Mesendoderm (in vitro differentiated cells): ENCODE measurements around the gene DMD.
A peak's percentile ranks its signal among the peaks of the same experiment; 100 is the strongest.

Experiments used
- DNase-seq: peaks from one replicate; pipeline ENCODE4 v3.0.0; 2013
- H2AK5ac ChIP-seq: 2 replicates; pipeline ENCODE4 v1.6.1; 2013; ENCODE audit warnings: low read length, inconsistent platforms
- H2BK120ac ChIP-seq: 2 replicates; pipeline ENCODE4 v1.6.1; 2013; ENCODE audit warnings: low read depth, mild to moderate bottlenecking, low read length, moderate library complexity, mixed read lengths
- H2BK15ac ChIP-seq: replicated peaks from 2 replicates; pipeline ENCODE4 v1.6.1; 2013; ENCODE audit warnings: low read depth, mild to moderate bottlenecking, moderate library complexity
- H2BK5ac ChIP-seq: 2 replicates; pipeline ENCODE4 v1.6.1; 2013; ENCODE audit warnings: low read length, inconsistent platforms
- H3K18ac ChIP-seq: 2 replicates; pipeline ENCODE4 v1.6.1; 2013; ENCODE audit warnings: mild to moderate bottlenecking, low read length, mixed read lengths
- H3K23ac ChIP-seq: one replicate; pipeline ENCODE4 v1.6.1; 2013; ENCODE audit warnings: low read length
- H3K27ac ChIP-seq: 2 replicates; pipeline ENCODE4 v1.5.1; 2013; ENCODE audit warnings: low read depth, mild to moderate bottlenecking, inconsistent platforms, low read length, moderate library complexity
- H3K27me3 ChIP-seq: 2 replicates; pipeline ENCODE4 v1.6.1; 2013; ENCODE audit warnings: low read length, control low read depth, mild to moderate bottlenecking, inconsistent platforms; ENCODE audit not compliant: insufficient read depth, poor library complexity
- H3K36me3 ChIP-seq: 2 replicates; pipeline ENCODE4 v1.6.1; 2013; ENCODE audit warnings: low read length, inconsistent platforms; ENCODE audit not compliant: control insufficient read depth, insufficient read depth
- H3K4ac ChIP-seq: one replicate; pipeline ENCODE4 v1.6.1; 2013; ENCODE audit warnings: low read depth, mild to moderate bottlenecking, low read length, moderate library complexity
- H3K4me1 ChIP-seq: 2 replicates; pipeline ENCODE4 v1.6.1; 2013; ENCODE audit warnings: low read depth, low read length, inconsistent platforms; ENCODE audit not compliant: control insufficient read depth
- H3K4me2 ChIP-seq: 2 replicates; pipeline ENCODE4 v1.6.1; 2013; ENCODE audit warnings: low read length
- H3K4me3 ChIP-seq: 2 replicates; pipeline ENCODE4 v1.5.1; 2013; ENCODE audit warnings: mild to moderate bottlenecking, low read length
- H3K56ac ChIP-seq: one replicate; pipeline ENCODE4 v1.6.1; 2013; ENCODE audit warnings: low read length
- H3K79me1 ChIP-seq: 2 replicates; pipeline ENCODE4 v1.6.1; 2013; ENCODE audit warnings: low read length, inconsistent platforms
- H3K79me2 ChIP-seq: 2 replicates; pipeline ENCODE4 v1.6.1; 2013; ENCODE audit warnings: mild to moderate bottlenecking, low read length; ENCODE audit not compliant: control insufficient read depth, insufficient read depth
- H3K9ac ChIP-seq: 2 replicates; pipeline ENCODE4 v1.6.1; 2013; ENCODE audit warnings: low read length, inconsistent platforms
- H4K5ac ChIP-seq: one replicate; pipeline ENCODE4 v1.6.1; 2013; ENCODE audit warnings: low read length
- H4K8ac ChIP-seq: one replicate; pipeline ENCODE4 v1.6.1; 2013; ENCODE audit warnings: low read depth, mild to moderate bottlenecking, control low read depth, low read length, moderate library complexity
- WGBS: extraction: QIAGEN DNeasy Blood & Tissue Kit; methylation state at CpG from one replicate; pipeline ENCODE4 v1.1.7; 2013; ENCODE audit warnings: low lambda C conversion rate, missing lambda C conversion rate; ENCODE audit not compliant: insufficient coverage; ENCODE audit errors: extremely low coverage; 5-methylcytosine and 5-hydroxymethylcytosine counted together

DMD gene

GRCh38 chrX:31981546-31982062 lies 1229.7 kb downstream of the DMD start:
- Histone ChIP-seq H3K4me3 (no peak overlapping the region), H2BK120ac (no peak overlapping the region), H3K56ac (no peak overlapping the region), H3K23ac (no peak overlapping the region), H3K18ac (no peak overlapping the region), H3K36me3 (no peaks in the 10 kb centered on the region), H2AK5ac (no peak overlapping the region), H3K4ac (no peak overlapping the region), H3K27me3 (no peaks in the 10 kb centered on the region), H3K9ac (no peak overlapping the region), H3K27ac (no peak overlapping the region), H3K79me1 (no peaks in the 10 kb centered on the region), H2BK5ac (no peak overlapping the region), H2BK15ac (no peak overlapping the region), H3K4me2 (no peak overlapping the region), H3K4me1 (no peaks in the 10 kb centered on the region), H4K8ac (no peak overlapping the region), H4K5ac (no peak overlapping the region), H3K79me2 (no peaks in the 10 kb centered on the region)
- WGBS = no CpG with 5 or more reads among the region's 7 CpGs
- no peak for DNase-seq

GRCh38 chrX:31969714-31970113 lies 1241.6 kb downstream of the DMD start:
- Histone ChIP-seq H3K56ac (no peak overlapping the region), H2BK120ac (no peak overlapping the region), H2AK5ac (no peak overlapping the region), H3K79me1 (no peaks in the 10 kb centered on the region), H3K4me2 (no peak overlapping the region), H3K27ac (no peak overlapping the region), H3K4me3 (no peak overlapping the region), H3K27me3 (no peaks in the 10 kb centered on the region), H4K8ac (no peak overlapping the region), H2BK5ac (no peak overlapping the region), H3K79me2 (no peaks in the 10 kb centered on the region), H2BK15ac (no peak overlapping the region), H3K36me3 (no peaks in the 10 kb centered on the region), H3K9ac (no peak overlapping the region), H3K23ac (no peak overlapping the region), H3K18ac (no peak overlapping the region), H3K4ac (no peak overlapping the region), H4K5ac (no peak overlapping the region), H3K4me1 (no peaks in the 10 kb centered on the region)
- DNase-seq = no peak
- WGBS = no CpG with 5 or more reads among the region's 5 CpGs

GRCh38 chrX:31962256-31962655 lies 1249.1 kb downstream of the DMD start:
- no peak overlapping the region for H3K56ac ChIP-seq
- no peak overlapping the region for H3K9ac ChIP-seq
- no peak overlapping the region for H3K23ac ChIP-seq
- H3K36me3 ChIP-seq = no peaks in the 10 kb centered on the region
- H3K4me3 ChIP-seq = no peak overlapping the region
- H2BK120ac ChIP-seq = no peak overlapping the region
- no peaks in the 10 kb centered on the region for H3K27me3 ChIP-seq
- no peak overlapping the region for H4K8ac ChIP-seq
- H3K27ac ChIP-seq = no peak overlapping the region
- H3K4ac ChIP-seq = no peak overlapping the region
- no peak overlapping the region for H2BK15ac ChIP-seq
- no peak overlapping the region for H2AK5ac ChIP-seq
- no peaks in the 10 kb centered on the region for H3K4me1 ChIP-seq
- H3K4me2 ChIP-seq = no peak overlapping the region
- H2BK5ac ChIP-seq = no peak overlapping the region
- no peak for DNase-seq
- no peak overlapping the region for H4K5ac ChIP-seq
- no peaks in the 10 kb centered on the region for H3K79me2 ChIP-seq
- H3K79me1 ChIP-seq = no peaks in the 10 kb centered on the region
- no peak overlapping the region for H3K18ac ChIP-seq
- no CpG with 5 or more reads among the region's 1 CpG for WGBS

GRCh38 chrX:31934842-31935370 lies 1276.4 kb downstream of the DMD start:
- Histone ChIP-seq H3K9ac (no peak overlapping the region), H2BK5ac (no peak overlapping the region), H3K79me1 (no peaks in the 10 kb centered on the region), H3K18ac (no peak overlapping the region), H3K36me3 (no peaks in the 10 kb centered on the region), H3K4me1 (no peaks in the 10 kb centered on the region), H3K4me2 (no peak overlapping the region), H4K5ac (no peak overlapping the region), H3K4ac (no peak overlapping the region), H3K79me2 (no peaks in the 10 kb centered on the region), H3K27me3 (no peaks in the 10 kb centered on the region), H4K8ac (no peak overlapping the region), H2BK15ac (no peak overlapping the region), H2BK120ac (no peak overlapping the region), H2AK5ac (no peak overlapping the region), H3K56ac (no peak overlapping the region), H3K23ac (no peak overlapping the region), H3K27ac (no peak overlapping the region), H3K4me3 (no peak overlapping the region)
- no CpG with 5 or more reads among the region's 5 CpGs for WGBS
- DNase-seq = peak; percentile 1

- Histone ChIP-seq H2BK120ac (no peak overlapping the region), H2BK5ac (no peak overlapping the region), H3K23ac (no peak overlapping the region), H2AK5ac (no peak overlapping the region), H3K27me3 (no peaks in the 10 kb centered on the region), H3K36me3 (no peaks in the 10 kb centered on the region), H3K79me1 (no peaks in the 10 kb centered on the region), H3K56ac (no peak overlapping the region), H3K79me2 (no peaks in the 10 kb centered on the region), H3K4me2 (no peak overlapping the region), H3K9ac (no peak overlapping the region), H2BK15ac (no peak overlapping the region), H4K5ac (no peak overlapping the region), H3K4ac (no peak overlapping the region), H3K4me3 (no peak overlapping the region), H3K18ac (no peak overlapping the region), H4K8ac (no peak overlapping the region), H3K27ac (no peak overlapping the region), H3K4me1 (no peaks in the 10 kb centered on the region)
- no peak for DNase-seq
- WGBS = no CpG with 5 or more reads among the region's 3 CpGs
Observed at GRCh38 chrX:31934015-31934414, 1277.3 kb downstream of the DMD start.

GRCh38 chrX:31932769-31933168 lies 1278.6 kb downstream of the DMD start:
- H3K4me3 ChIP-seq = no peak overlapping the region
- no peaks in the 10 kb centered on the region for H3K27me3 ChIP-seq
- no peak overlapping the region for H3K18ac ChIP-seq
- H4K5ac ChIP-seq = no peak overlapping the region
- no peaks in the 10 kb centered on the region for H3K36me3 ChIP-seq
- H3K23ac ChIP-seq = no peak overlapping the region
- no peak overlapping the region for H3K56ac ChIP-seq
- H3K4me1 ChIP-seq = no peaks in the 10 kb centered on the region
- H4K8ac ChIP-seq = no peak overlapping the region
- no CpG with 5 or more reads among the region's 1 CpG for WGBS
- H3K79me2 ChIP-seq = no peaks in the 10 kb centered on the region
- no peak overlapping the region for H2BK15ac ChIP-seq
- no peak overlapping the region for H2BK120ac ChIP-seq
- H3K4ac ChIP-seq = no peak overlapping the region
- no peak overlapping the region for H2AK5ac ChIP-seq
- no peak overlapping the region for H3K9ac ChIP-seq
- H3K27ac ChIP-seq = no peak overlapping the region
- no peak overlapping the region for H2BK5ac ChIP-seq
- no peaks in the 10 kb centered on the region for H3K79me1 ChIP-seq
- H3K4me2 ChIP-seq = no peak overlapping the region
- no peak for DNase-seq
